Ovary (tissue), 9 donors: ENCODE data around the gene CDIP1. TPM values are rescaled to one million over a fixed set of nuclear protein-coding genes. Genes with fewer than 3 reads are reported as not detected.

Experiments
- DNase-seq, 5 donors: peaks; one replicate each; pipeline ENCODE4 v3.0.0-alpha.2; 2019 to 2020
- H3K27ac ChIP-seq, 2 donors: fragments of 200-600 bp; one replicate each; pipeline versions ENCODE4 v1.5.1 to v1.8.0; 2019 to 2022
- H3K27me3 ChIP-seq: fragments of 200-600 bp; one replicate; pipeline ENCODE4 v1.8.0; 2022
- H3K36me3 ChIP-seq: fragments of 200-600 bp; sonication (generic); one replicate; pipeline ENCODE4 v1.5.1; 2019
- H3K4me1 ChIP-seq: one replicate; pipeline ENCODE4 v1.8.1; 2013; ENCODE audit warnings: mild to moderate bottlenecking, moderate library complexity; ENCODE audit not compliant: insufficient read depth
- H3K4me3 ChIP-seq: fragments of 200-600 bp; sonication (generic); one replicate; pipeline ENCODE4 v1.5.1; 2017
- H3K9me3 ChIP-seq, 2 donors: fragments of 200-600 bp in 1 of 2; sonication (generic) in 1 of 2; one replicate each; pipeline versions ENCODE4 v1.5.1 to v1.8.1; 2013 to 2019; ENCODE audit warnings: mild to moderate bottlenecking in 1 of 2, moderate library complexity in 1 of 2
- EP300 ChIP-seq: sonication (generic); formaldehyde crosslinking; IDR thresholded peaks from one replicate; pipeline ENCODE4 v1.6.1; 2017; ENCODE audit warnings: antibody characterized with exemption
- POLR2A ChIP-seq: fragments of 450-650 bp; IDR thresholded peaks from one replicate; pipeline ENCODE4 v1.6.1; 2017; ENCODE audit warnings: antibody characterized with exemption, mild to moderate bottlenecking, moderate library complexity
- WGBS, 3 donors: extraction: QIAGEN DNeasy Blood & Tissue Kit in 1 of 3; methylation state at CpG; one replicate each; pipeline versions ENCODE4 v1.1.5 to v1.1.7; 2013 to 2017; 5-methylcytosine and 5-hydroxymethylcytosine counted together
- intact Hi-C, 4 donors: fragments of 100-400 bp; cut with DNase I; formaldehyde crosslinking; loops; one replicate each; pipeline versions ENCODE4 v1.11.0 to v1.15.1; 2022 to 2023
- polyA plus RNA-seq, 2 donors: library from polyadenylated mRNA; stranded (reverse); fragments of 200-250 nt in 1 of 2; fragments of 350-450 nt in 1 of 2; fragmentation: Illumina TruSeq in 1 of 2; extraction: RNeasy Lipid Tissue Mini Kit (QIAGEN cat#74804) in 1 of 2; gene quantifications; one replicate each; pipeline ENCODE4 v1.2.3, GENCODE V29; 2013 to 2014
- total RNA-seq, 7 donors: library from RNA; depleted of rRNA in 2 of 7; stranded (reverse); fragments of >200 nt in 2 of 7; fragmentation: NEBNext Ultra II Directional in 3 of 7; extraction: Animal tissue kit (Norgen Biotek cat#: 25700) in 3 of 7; gene quantifications; one replicate each; pipeline versions ENCODE4 v1.1.0 to v1.2.4, GENCODE V29; 2016 to 2023
- TF ChIP-seq, protein P1 (sequence below), 3 donors: fragments of 450-650 bp in 2 of 3; fragments of 200-600 bp in 1 of 3; IDR thresholded peaks; one replicate each; pipeline versions ENCODE4 v1.5.1 to v1.8.0; 2016 to 2022; ENCODE audit warnings: antibody characterized with exemption in 3 of 3, mild to moderate bottlenecking in 1 of 3
- donor health status: DM: no; HTN: no; CAD: no; lungs with moderate emphysema.
- donor health status: DM: no; HTN: no; CAD: no.
- donor health status: Bipolar disorder and iron deficiency.
- donor health status: DM: yes; HTN: yes; CAD: no.
- donor health status: DM: no; HTN: no; CAD: no.
- donor health status: DM: yes; HTN: yes; CAD: no.

Gene CDIP1
- total and polyA plus RNA-seq, 9 donors = 14.6 to 55.1 (median 32.6) TPM

DNA sequence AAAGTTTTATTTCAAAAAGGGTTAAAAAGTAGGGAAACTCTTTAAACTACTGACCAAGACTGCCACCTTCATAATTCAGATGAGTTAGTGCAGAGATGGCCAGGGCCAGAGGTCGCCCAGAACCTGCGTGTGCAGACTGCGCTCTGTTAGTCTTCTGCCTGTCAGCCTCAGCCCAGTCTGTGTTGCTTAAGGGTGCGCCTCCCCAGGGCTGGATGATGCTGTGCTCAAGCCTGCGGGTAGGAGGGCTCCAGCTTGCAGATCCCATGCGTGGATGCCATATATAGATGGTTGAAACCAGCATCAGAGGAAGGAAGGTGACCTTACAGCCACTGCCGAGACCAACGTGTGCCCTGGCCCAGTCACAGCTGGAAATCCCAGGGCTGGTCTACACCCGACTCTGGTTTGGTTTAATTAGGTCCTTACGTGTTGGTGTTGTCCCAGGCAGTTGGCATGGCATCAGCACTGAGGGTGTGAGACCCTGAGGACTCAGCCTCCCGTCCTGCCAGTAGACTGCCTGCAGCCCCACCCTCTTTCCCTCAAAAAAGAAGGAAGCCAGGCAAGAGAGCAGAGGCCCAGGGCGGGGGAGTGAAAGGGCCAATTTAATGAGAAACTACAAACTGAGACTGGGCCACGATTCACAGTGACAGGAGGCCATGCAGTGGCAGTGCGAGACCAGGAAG, 27.7 kb downstream of the CDIP1 start:
- TF ChIP-seq EP300 (no peak), POLR2A (no peak)
- TF ChIP-seq, protein P1, sequence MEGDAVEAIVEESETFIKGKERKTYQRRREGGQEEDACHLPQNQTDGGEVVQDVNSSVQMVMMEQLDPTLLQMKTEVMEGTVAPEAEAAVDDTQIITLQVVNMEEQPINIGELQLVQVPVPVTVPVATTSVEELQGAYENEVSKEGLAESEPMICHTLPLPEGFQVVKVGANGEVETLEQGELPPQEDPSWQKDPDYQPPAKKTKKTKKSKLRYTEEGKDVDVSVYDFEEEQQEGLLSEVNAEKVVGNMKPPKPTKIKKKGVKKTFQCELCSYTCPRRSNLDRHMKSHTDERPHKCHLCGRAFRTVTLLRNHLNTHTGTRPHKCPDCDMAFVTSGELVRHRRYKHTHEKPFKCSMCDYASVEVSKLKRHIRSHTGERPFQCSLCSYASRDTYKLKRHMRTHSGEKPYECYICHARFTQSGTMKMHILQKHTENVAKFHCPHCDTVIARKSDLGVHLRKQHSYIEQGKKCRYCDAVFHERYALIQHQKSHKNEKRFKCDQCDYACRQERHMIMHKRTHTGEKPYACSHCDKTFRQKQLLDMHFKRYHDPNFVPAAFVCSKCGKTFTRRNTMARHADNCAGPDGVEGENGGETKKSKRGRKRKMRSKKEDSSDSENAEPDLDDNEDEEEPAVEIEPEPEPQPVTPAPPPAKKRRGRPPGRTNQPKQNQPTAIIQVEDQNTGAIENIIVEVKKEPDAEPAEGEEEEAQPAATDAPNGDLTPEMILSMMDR (IDR thresholded peaks at IDR 0.05) = no peak
- H3K27ac ChIP-seq = no peak overlapping the region
- intact Hi-C loops = loop anchor here in 1 of 4 donors (10.0 kb wide), 1 partner anchor 74 kb away; no protein-coding TSS in a partner anchor
- WGBS, 3 donors = 63 to 70% (median 70%) methylated on average over 14 of the region's 14 CpGs
- H3K4me3 ChIP-seq = no peak overlapping the region
- no peaks in the 10 kb centered on the region for H3K36me3 ChIP-seq
- no peaks in the 10 kb centered on the region for H3K4me1 ChIP-seq
- no peak for DNase-seq
- H3K9me3 ChIP-seq = no peaks in the 10 kb centered on the region
- H3K27me3 ChIP-seq = no peaks in the 10 kb centered on the region

DNA sequence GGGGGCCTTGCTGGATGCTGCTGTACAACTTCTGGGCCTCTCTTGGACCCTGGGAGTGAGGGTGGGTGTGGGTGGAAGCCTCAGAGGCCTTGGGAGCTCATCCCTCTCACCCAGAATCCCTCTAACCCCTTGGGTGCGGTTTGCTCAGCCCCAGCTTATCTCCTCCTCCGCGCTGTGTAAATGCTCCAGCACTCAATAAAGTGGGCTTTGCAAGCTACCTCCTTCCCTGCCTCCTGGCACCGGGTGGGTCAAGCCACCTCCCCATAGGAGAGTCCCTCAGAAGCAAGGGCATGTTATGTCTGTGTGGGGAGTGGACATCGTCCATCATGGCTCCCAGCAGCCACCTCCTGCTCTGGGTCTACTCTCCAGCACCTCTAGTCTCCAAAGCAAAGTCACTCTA, 28.4 kb downstream of the CDIP1 start:
- 62 to 68% (median 62%) methylated on average over 5 of the region's 5 CpGs for WGBS, 3 donors
- Histone ChIP-seq H3K4me3 (no peak overlapping the region), H3K4me1 (no peaks in the 10 kb centered on the region), H3K27me3 (no peaks in the 10 kb centered on the region), H3K9me3 (no peaks in the 10 kb centered on the region), H3K27ac (no peak overlapping the region), H3K36me3 (no peaks in the 10 kb centered on the region)
- intact Hi-C loops = loop anchor here in 1 of 4 donors (10.0 kb wide), 1 partner anchor 75 kb away; no protein-coding TSS in a partner anchor
- DNase-seq = no peak
- TF ChIP-seq, protein P1 (IDR thresholded peaks at IDR 0.05) = no peak
- TF ChIP-seq POLR2A = no peak
- no peak for TF ChIP-seq EP300

DNA sequence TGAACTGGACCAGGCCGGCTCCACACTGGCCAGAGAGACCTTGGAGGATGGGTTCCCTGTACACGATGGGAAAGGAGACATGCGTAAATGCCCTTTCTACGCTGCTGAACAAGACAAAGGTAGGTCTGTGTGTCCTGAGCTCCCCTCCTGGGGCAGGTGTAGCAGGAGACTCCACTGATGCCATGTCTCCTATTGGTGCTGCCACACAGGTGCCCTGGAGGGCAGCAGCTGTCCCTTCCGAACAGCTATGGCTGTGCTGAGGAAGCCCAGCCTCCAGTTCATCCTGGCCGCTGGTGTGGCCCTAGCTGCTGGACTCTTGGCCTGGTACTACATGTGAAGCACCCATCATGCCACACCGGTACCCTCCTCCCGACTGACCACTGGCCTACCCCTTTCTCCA, 29.2 kb downstream of the CDIP1 start:
- no peaks in the 10 kb centered on the region for H3K4me1 ChIP-seq
- no peak overlapping the region for H3K4me3 ChIP-seq
- no peak for DNase-seq
- TF ChIP-seq, protein P1 (IDR thresholded peaks at IDR 0.05) = no peak
- TF ChIP-seq POLR2A (no peak), EP300 (no peak)
- H3K36me3 ChIP-seq = no peaks in the 10 kb centered on the region
- H3K9me3 ChIP-seq = no peaks in the 10 kb centered on the region
- no peaks in the 10 kb centered on the region for H3K27me3 ChIP-seq
- WGBS, 3 donors = 81 to 83% (median 82%) methylated on average over 8 of the region's 8 CpGs
- no peak overlapping the region for H3K27ac ChIP-seq
- intact Hi-C loops = loop anchor here in 2 of 4 donors (10.0 kb wide), 3 partner anchors 45 to 235 kb away; partner anchors contain the start of gene C16orf96 (in 1 of the 2)

DNA sequence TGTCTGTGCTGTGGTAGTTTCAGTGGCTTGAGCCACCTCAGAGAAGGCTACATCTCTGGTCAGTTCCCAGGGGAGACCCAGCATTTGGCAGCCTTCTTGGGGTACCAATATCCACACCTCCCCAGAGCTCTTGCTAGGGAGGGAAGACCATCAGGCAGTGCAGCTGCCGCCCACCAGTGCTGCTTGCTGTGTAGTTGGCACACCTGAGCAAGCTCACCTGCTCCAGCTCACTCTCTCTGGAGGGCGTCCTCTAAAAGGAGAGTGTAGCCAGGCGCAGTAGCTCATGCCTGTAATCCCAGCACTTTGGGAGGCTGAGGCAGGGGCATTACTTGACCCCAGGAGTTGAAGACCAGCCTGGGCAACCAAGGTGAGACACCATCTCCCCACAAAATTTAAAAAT, 29.8 kb downstream of the CDIP1 start:
- intact Hi-C loops = loop anchor here in 2 of 4 donors (10.0 kb wide), 3 partner anchors 46 to 236 kb away; partner anchors contain the start of gene C16orf96 (in 1 of the 2)
- Histone ChIP-seq H3K27me3 (no peaks in the 10 kb centered on the region), H3K36me3 (no peaks in the 10 kb centered on the region), H3K4me1 (no peaks in the 10 kb centered on the region), H3K27ac (no peak overlapping the region), H3K4me3 (no peak overlapping the region), H3K9me3 (no peaks in the 10 kb centered on the region)
- TF ChIP-seq, protein P1 (IDR thresholded peaks at IDR 0.05) = no peak
- TF ChIP-seq POLR2A (no peak), EP300 (no peak)
- no peak for DNase-seq
- 94 to 97% (median 96%) methylated on average over 3 of the region's 3 CpGs for WGBS, 3 donors
